ENCODE measurements around the gene GLB1L3.

GLB1L3 gene

GRCh38 chr11:134288486-134288885, 12.3 kb downstream of the GLB1L3 start:
- H3K9me2 ChIP-seq (replicated peaks; ENCODE audit: control insufficient read depth, low read length): no peaks in the 10 kb centered on the region
- H3K4me2 ChIP-seq (ENCODE audit: low read length): no peak overlapping the region
- no peaks in the 10 kb centered on the region for H3K79me2 ChIP-seq (ENCODE audit: control insufficient read depth, low read length)
- no peaks in the 10 kb centered on the region for H3K27me3 ChIP-seq (ENCODE audit: control insufficient read depth, low read length)
- H3K9me3 ChIP-seq (ENCODE audit: control insufficient read depth, insufficient read depth, low read length): no peaks in the 10 kb centered on the region
- H3K4me1 ChIP-seq (ENCODE audit: control insufficient read depth, low read length): no peaks in the 10 kb centered on the region
- no peaks in the 10 kb centered on the region for H3F3A ChIP-seq (ENCODE audit: control insufficient read depth, insufficient read depth)
- H3K36me3 ChIP-seq (ENCODE audit: control insufficient read depth, low read length): no peaks in the 10 kb centered on the region
- no peak overlapping the region for H3K27ac ChIP-seq (ENCODE audit: low read depth, low read length)
- TF ChIP-seq CTCF (IDR thresholded peaks at IDR 0.05; ENCODE audit: low read depth, low read length, poor library complexity, severe bottlenecking): no peak
- TF ChIP-seq EZH2phosphoT487 (IDR thresholded peaks at IDR 0.05; ENCODE audit: borderline replicate concordance, low read length): no peak
- no peak overlapping the region for H3K4me3 ChIP-seq (ENCODE audit: low read length)
- no peaks in the 10 kb centered on the region for H4K20me1 ChIP-seq (ENCODE audit: control insufficient read depth, insufficient read depth, low read depth, low read length)

GRCh38 chr11:134289167-134289566, 13.0 kb downstream of the GLB1L3 start:
- H3K79me2 ChIP-seq (ENCODE audit: control insufficient read depth, low read length): no peaks in the 10 kb centered on the region
- H3K27me3 ChIP-seq (ENCODE audit: control insufficient read depth, low read length): no peaks in the 10 kb centered on the region
- TF ChIP-seq EZH2phosphoT487 (IDR thresholded peaks at IDR 0.05; ENCODE audit: borderline replicate concordance, low read length) (no peak), CTCF (IDR thresholded peaks at IDR 0.05; ENCODE audit: low read depth, low read length, poor library complexity, severe bottlenecking) (no peak)
- no peak overlapping the region for H3K27ac ChIP-seq (ENCODE audit: low read depth, low read length)
- no peaks in the 10 kb centered on the region for H4K20me1 ChIP-seq (ENCODE audit: control insufficient read depth, insufficient read depth, low read depth, low read length)
- no peaks in the 10 kb centered on the region for H3K9me2 ChIP-seq (replicated peaks; ENCODE audit: control insufficient read depth, low read length)
- no peak overlapping the region for H3K4me2 ChIP-seq (ENCODE audit: low read length)
- H3K4me3 ChIP-seq (ENCODE audit: low read length): no peak overlapping the region
- no peaks in the 10 kb centered on the region for H3K36me3 ChIP-seq (ENCODE audit: control insufficient read depth, low read length)
- no peaks in the 10 kb centered on the region for H3K4me1 ChIP-seq (ENCODE audit: control insufficient read depth, low read length)
- no peaks in the 10 kb centered on the region for H3K9me3 ChIP-seq (ENCODE audit: control insufficient read depth, insufficient read depth, low read length)
- no peaks in the 10 kb centered on the region for H3F3A ChIP-seq (ENCODE audit: control insufficient read depth, insufficient read depth)

GRCh38 chr11:134289789-134290188, 13.6 kb downstream of the GLB1L3 start:
- Histone ChIP-seq H3K79me2 (ENCODE audit: control insufficient read depth, low read length) (no peaks in the 10 kb centered on the region), H3F3A (ENCODE audit: control insufficient read depth, insufficient read depth) (no peaks in the 10 kb centered on the region), H3K27ac (ENCODE audit: low read depth, low read length) (no peak overlapping the region), H3K9me2 (replicated peaks; ENCODE audit: control insufficient read depth, low read length) (no peaks in the 10 kb centered on the region), H3K4me2 (ENCODE audit: low read length) (no peak overlapping the region), H3K9me3 (ENCODE audit: control insufficient read depth, insufficient read depth, low read length) (no peaks in the 10 kb centered on the region), H3K27me3 (ENCODE audit: control insufficient read depth, low read length) (no peaks in the 10 kb centered on the region), H3K4me3 (ENCODE audit: low read length) (no peak overlapping the region), H3K4me1 (ENCODE audit: control insufficient read depth, low read length) (no peaks in the 10 kb centered on the region), H3K36me3 (ENCODE audit: control insufficient read depth, low read length) (no peaks in the 10 kb centered on the region), H4K20me1 (ENCODE audit: control insufficient read depth, insufficient read depth, low read depth, low read length) (no peaks in the 10 kb centered on the region)
- no peak for TF ChIP-seq CTCF (IDR thresholded peaks at IDR 0.05; ENCODE audit: low read depth, low read length, poor library complexity, severe bottlenecking)
- TF ChIP-seq EZH2phosphoT487 (IDR thresholded peaks at IDR 0.05; ENCODE audit: borderline replicate concordance, low read length): no peak

GRCh38 chr11:134290646-134291045, 14.5 kb downstream of the GLB1L3 start:
- Histone ChIP-seq H3F3A (ENCODE audit: control insufficient read depth, insufficient read depth) (no peaks in the 10 kb centered on the region), H3K79me2 (ENCODE audit: control insufficient read depth, low read length) (no peaks in the 10 kb centered on the region), H4K20me1 (ENCODE audit: control insufficient read depth, insufficient read depth, low read depth, low read length) (no peaks in the 10 kb centered on the region), H3K9me2 (replicated peaks; ENCODE audit: control insufficient read depth, low read length) (no peaks in the 10 kb centered on the region), H3K27ac (ENCODE audit: low read depth, low read length) (no peak overlapping the region), H3K4me1 (ENCODE audit: control insufficient read depth, low read length) (no peaks in the 10 kb centered on the region), H3K36me3 (ENCODE audit: control insufficient read depth, low read length) (no peaks in the 10 kb centered on the region), H3K9me3 (ENCODE audit: control insufficient read depth, insufficient read depth, low read length) (no peaks in the 10 kb centered on the region), H3K4me3 (ENCODE audit: low read length) (no peak overlapping the region), H3K27me3 (ENCODE audit: control insufficient read depth, low read length) (no peaks in the 10 kb centered on the region), H3K4me2 (ENCODE audit: low read length) (no peak overlapping the region)
- TF ChIP-seq CTCF (IDR thresholded peaks at IDR 0.05; ENCODE audit: low read depth, low read length, poor library complexity, severe bottlenecking): no peak
- no peak for TF ChIP-seq EZH2phosphoT487 (IDR thresholded peaks at IDR 0.05; ENCODE audit: borderline replicate concordance, low read length)
